CD4-positive, alpha-beta T cell treated with Interferon gamma for 1 hour (primary cell): ENCODE results near the gene MAPK1.
"Not testable (repeated sequence)": the region's sequence is repeated elsewhere in the genome, so short reads cannot be mapped to it uniquely, and the experiment has no call there.

ENCODE experiments used
- DNase-seq: peaks from one replicate; pipeline ENCODE4 v3.0.0-alpha.2; 2020

MAPK1 gene

DNA sequence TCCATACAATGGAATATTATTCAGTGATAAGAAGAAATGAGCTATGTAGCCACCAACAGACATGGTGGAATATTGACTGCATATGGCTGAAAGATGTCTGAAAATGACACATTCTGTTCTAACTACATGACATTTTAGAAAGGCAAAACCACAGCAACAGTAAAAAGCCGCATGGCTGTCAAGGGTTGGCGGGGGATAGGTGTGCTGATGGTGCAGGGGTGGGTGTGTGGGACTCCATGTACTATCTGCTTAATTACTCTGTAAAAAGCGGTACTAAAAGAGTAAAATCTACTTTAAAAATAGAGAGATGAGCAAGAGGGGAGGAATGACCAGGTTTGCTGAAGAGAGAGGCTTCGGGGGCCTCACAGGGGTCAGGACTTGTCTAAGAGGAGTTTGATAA lies 115.2 kb downstream of the MAPK1 start:
- no peak for DNase-seq

GRCh38 chr22:21745948-21746347 lies 121.5 kb downstream of the MAPK1 start:
- DNase-seq: no peak

DNA sequence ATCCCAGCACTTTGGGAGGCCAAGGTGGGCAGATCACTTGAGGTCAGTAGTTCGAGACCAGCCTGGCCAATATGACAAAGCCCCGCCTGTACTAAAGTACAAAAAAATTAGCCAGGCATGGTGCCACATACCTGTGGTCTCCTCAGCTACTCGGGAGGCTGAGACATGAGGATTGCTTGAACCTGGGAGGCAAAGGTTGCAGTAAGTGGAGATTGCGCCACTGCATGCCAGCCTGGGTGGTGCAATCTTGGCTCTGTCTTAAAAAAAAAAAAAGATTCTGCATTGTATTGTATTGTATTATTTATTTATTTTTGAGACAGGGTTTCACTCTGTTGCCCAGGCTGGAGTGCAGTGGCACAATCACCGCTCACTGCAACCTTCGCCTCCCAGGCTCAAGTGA lies 122.5 kb downstream of the MAPK1 start:
- DNase-seq: not testable (repeated sequence)

- DNase-seq: no peak
These were observed 125.7 kb downstream of the MAPK1 start for GRCh38 chr22:21741790-21742189.

- no peak for DNase-seq
These were observed 126.4 kb downstream of the MAPK1 start for GRCh38 chr22:21741059-21741458.

GRCh38 chr22:21739828-21740377 lies 127.5 kb downstream of the MAPK1 start:
- DNase-seq: no peak

DNA sequence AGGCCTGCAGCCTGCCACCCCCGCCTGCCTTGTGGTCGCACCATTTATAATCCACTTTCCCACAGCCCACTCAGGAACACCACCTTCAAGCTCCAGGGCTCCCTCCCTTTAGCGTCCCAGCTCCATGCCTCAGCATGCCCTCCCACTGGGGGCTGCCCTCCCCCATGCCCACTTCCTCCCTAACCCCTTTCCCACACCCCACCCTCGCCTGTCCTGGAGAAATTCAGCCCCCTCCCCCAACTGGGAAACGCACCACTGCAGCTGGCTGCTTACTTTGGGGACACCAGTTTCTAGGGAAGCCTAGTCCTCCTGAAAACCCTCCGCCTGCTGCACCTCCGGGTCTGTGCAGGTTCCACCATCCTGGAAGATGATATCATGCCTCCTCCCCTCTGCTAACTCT lies 128.5 kb downstream of the MAPK1 start:
- DNase-seq: no peak

- no peak for DNase-seq
These were observed 129.4 kb downstream of the MAPK1 start for GRCh38 chr22:21738081-21738480.

DNA sequence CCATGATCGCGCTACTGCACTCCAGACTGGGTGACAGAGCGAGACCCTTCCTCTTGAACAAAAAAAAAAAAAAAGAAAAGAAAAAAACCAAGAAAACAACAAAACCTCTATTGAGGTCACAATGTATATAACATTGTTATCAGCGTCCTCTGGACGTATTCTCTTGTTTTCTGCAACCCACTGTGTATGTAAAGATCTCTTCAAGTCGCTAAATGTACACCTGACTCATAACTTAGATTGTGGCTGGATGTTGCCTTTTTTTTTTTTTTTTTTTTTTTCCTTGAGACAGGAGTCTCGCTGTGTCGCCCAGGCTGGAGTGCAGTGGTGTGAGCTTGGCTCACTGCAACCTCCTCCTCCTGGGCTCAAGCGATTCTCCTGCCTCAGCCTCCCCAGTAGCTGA lies 130.5 kb downstream of the MAPK1 start:
- DNase-seq: no peak

DNA sequence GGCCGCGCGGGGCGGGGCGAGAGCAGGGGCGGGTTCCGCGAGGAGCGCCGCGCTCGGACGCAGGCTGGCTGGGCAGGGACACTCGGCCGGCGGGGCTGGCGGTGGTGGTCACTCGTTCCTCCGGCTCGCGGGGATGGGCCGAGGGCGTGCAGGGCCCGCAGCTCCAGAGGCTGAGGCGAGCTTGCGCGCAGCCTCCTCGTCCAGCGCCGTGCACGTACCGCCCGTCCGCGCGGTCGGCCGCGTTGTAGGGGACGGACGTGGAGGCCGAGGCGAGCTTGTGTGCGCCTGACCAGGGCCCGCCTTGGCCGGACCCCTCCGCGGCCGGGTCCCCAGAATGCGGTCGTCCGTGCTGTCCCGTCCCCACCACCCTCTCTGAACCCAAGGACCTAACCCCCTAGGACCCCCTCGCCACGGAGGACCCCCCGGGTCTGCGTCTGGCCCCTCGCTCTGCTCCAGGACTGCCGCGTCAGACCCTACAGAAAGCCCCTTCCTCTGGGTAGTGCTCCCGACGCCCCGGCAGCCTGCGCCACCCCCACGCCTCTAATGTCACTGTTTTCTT lies 131.3 kb downstream of the MAPK1 start:
- DNase-seq: no peak

- peak; percentile 98 for DNase-seq
These were observed 132.0 kb downstream of the MAPK1 start, which contains the start of gene YPEL1 for GRCh38 chr22:21735200-21736083. YPEL1 (minus strand) TSS chr22:21735794; CDS start chr22:21710744, 25,050 bp downstream.

DNA sequence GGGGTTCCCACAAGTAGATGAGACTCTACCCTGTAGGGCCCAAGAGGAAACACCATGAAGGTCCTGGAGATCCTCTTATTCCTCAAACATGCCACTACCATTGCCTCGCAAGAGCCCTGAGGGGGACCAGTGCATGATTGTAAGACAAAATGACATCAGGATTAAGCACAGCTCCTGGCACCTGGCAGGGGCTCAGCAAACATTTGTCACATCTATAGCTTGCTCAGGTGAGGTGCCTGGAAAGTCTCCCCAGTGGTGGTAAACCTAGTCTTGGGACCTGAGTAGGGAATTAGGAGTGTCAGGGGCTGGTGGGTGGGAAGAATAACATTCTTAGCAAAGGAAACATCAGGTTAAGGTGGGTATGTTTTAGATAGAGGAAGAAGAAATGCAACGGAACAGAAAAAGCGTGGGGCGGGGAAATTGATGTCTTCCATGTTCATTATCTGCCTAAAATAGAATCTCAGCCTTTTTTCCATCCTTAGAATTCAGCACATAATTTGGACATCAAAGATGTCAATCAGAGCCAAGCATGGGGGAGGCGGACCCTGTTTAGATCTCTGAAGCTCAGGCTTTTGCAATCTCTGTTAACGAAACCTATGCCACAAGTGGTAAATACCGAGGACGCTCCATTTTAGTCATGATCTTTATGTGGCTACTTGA lies 132.8 kb downstream of the MAPK1 start:
- no peak for DNase-seq

GRCh38 chr22:21731503-21731902 lies 135.9 kb downstream of the MAPK1 start:
- no peak for DNase-seq

- DNase-seq: no peak
These were observed 136.7 kb downstream of the MAPK1 start for GRCh38 chr22:21730535-21731308.

GRCh38 chr22:21729184-21729583 lies 138.3 kb downstream of the MAPK1 start:
- DNase-seq: not testable (repeated sequence)

- no peak for DNase-seq
These were observed 139.2 kb downstream of the MAPK1 start for GRCh38 chr22:21728270-21728669.

DNA sequence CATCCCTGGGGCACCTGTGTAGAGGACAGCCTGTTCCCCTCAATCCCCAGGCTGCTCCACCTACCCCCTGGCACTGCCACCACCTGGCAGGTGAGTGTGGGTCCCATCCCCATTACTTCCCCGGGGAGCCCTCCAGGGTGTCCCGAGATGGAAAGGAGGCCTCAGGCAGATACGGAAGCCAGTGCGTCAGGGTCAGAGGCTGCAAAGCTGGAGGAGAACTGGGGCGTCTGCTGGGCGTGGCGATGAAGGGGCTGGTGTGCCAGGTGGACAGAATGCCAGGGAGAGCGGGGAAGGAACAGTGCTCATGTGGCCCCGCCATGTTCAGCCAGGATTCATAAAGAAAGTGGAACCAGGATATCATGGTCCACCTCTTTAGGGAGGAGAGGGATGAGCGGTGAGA lies 139.7 kb downstream of the MAPK1 start:
- no peak for DNase-seq

DNA sequence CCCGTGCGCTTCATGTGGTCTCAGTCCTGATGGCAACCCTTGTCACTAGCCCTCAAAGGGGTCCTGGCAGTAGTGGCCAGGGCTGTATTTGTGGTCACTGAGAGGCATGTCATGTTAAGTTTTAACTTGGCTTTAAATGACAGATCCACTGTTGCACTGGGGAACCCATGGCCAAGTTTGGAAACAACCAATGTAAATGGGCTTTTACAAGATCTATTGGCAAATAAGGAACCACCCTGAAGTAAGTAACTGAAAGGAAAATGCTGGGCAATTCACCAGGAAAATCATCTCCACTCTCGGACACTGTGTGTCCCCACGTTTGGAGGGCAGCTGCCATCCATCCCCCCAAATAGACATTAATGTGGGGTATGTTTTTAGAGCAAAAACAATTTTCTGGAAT lies 140.3 kb downstream of the MAPK1 start:
- DNase-seq: no peak

DNA sequence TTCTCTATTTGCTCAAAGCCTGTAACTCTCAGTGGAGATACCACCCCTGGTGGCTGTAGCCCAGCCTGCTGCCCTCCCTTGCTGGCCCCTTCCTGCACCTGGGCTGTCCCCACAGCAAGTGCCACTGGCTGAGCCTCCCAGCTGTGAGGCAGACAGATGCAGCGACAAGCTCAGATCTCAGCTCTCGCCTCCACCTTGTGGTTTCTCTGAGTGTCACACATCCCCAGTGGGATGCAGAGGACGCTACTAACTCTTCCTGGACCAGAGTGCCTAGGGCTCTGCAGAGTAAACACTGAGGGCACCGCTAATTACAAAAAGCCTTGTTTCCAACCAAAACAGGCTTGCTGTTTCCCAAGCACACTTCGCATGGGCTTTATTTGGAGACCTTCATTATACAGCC lies 140.8 kb downstream of the MAPK1 start:
- DNase-seq: peak; percentile 27

DNA sequence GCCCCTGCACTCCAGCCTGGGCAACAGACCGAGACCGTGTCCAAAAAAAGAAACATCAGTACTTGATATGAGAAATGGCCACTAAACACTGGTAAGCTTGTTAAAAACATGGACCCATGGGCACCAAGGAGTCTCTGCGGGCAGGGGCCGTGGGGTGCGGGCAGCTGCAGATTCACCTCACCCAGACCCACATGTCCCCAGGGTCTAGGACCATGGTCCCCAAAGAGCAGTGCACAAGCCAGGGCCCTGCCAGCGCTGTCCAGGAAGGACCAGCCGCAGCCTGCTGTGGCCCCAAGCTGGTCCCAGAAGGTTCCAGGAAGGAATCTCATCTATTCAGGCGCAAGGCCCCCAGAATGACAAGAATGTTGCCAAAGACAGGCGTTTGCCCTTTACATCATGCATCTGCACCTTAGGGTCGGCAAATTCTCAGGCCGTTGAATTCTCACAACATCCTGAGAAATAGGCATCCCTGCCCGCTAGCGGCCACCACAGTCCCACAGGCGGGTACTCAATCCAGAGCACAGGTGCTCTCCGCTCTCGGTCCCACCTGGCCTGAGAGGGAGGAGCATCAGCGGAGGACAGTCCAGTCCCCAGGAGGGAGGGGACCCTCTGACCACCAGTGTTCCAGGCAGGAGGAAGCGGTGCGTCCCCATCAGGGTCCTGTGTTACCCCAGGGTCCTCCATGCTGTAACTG lies 141.3 kb downstream of the MAPK1 start:
- no peak for DNase-seq

DNA sequence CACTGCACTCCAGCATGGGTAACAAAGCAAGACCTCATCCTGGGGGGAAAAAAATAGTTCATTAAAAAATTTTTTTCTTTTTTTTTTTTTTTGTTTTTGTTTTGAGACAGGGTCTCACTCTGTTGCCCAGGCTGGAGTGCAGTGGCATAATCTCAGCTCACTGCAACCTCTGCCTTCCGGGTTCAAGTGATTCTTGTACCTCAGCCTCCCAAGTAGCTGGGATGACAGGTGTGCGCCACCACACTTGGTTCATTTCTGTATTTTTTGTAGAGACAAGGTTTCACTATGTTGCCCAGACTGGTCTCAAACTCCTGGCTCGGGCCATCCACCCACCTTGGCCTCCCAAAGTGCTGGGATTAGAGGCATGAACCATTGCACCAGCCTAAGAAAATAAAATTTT lies 142.9 kb downstream of the MAPK1 start:
- DNase-seq: not testable (repeated sequence)

DNA sequence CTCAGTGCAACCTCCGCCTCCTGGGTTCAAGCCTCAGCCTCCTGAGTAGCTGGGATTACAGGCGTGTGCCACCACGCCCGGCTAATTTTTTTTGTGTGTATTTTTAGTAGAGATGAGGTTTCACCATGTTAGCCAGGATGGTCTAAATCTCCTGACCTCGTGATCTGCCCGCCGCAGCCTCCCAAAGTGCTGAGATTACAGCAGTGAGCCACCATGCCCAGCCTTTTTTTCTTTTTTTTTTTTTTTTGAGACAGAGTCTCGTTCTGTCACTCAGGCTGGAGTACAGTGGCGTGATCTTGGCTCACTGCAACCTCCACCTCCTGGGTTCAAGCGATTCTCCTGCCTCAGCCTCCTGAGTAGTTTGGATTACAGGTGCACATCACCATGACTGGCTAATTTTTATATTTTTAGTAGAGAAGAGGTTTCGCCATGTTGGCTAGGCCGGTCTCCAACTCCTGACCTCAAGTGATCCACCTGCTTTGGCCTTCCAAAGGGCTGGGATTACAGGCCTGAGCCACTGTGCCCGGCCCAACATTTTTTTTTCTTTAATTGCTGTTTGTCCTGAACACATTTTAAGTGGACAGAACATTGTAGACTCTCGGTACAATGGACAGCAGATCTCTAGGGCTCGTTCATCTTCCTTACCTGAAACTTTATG lies 146.1 kb downstream of the MAPK1 start:
- not testable (repeated sequence) for DNase-seq
